GM21786 (cell line): ENCODE results near the gene DNAJC30.
"Not testable (repeated sequence)": the region's sequence is repeated elsewhere in the genome, so short reads cannot be mapped to it uniquely, and the experiment has no call there.

Source experiments
- ATAC-seq: cut with Tn5 transposase; IDR thresholded peaks from one replicate; pipeline ENCODE4 v1.9.1; 2021; ENCODE audit not compliant: unreplicated experiment

Gene DNAJC30

DNA sequence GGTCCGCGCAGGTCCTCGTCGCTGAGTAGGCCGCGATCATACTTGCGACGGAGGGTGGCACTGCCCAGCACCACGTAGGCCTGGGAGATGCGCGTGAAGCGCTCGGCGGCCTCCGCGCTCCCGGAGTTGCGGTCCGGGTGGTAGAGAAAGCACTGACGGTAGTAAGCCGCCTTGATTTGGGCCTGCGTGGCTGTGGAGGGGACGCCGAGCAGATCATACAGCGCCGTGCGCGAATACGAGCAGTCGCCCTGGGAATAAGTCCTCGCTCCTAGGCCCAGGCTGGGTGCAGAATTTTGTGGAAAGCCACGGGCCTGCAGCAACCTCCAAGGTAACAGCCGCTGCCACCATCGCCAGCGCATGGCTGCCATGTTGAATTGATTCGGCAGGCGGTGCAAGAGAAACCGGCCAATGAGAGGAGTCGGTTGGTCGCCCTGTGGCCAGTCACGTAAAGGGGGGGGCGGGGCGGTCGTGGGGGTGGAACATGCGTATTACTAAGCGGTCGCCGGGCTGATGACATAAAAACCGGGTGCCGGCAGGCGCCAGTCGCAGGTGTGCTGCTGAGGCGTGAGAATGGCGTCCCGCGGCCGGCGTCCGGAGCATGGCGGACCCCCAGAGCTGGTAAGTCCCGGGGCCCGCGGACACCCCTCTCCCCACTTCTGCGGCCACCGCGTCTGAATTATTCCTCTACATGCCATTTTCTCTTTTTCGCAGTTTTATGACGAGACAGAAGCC, at the start of gene DNAJC30, which contains the start of gene BUD23:
DNAJC30 (minus strand) TSS at position 398 of the 732 bp plus-strand sequence; CDS start at position 368, 30 bp downstream.
BUD23 (plus strand) TSS at position 542 of the 732 bp plus-strand sequence; CDS start at position 571, 29 bp downstream.
- peak; percentile 88 for ATAC-seq

DNA sequence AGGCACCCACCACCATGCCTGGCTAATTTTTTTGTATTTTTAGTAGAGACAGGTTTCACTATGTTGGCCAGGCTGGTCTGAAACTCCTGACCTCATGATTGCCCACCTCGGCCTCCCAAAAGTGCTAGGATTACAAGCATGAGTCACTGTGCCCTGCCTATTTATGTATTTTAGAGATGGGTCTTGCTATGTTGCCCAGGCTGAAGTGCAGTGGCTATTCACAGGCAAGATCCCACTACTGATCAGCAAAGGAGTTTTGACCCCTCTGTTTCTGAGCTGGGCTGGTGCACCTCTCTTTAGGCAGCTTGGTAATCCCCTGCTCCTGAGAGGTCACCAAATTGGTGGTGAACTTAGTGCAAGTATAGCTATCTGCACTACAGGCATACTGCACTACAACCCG, 49.1 kb upstream of the DNAJC30 start:
- no peak for ATAC-seq

DNA sequence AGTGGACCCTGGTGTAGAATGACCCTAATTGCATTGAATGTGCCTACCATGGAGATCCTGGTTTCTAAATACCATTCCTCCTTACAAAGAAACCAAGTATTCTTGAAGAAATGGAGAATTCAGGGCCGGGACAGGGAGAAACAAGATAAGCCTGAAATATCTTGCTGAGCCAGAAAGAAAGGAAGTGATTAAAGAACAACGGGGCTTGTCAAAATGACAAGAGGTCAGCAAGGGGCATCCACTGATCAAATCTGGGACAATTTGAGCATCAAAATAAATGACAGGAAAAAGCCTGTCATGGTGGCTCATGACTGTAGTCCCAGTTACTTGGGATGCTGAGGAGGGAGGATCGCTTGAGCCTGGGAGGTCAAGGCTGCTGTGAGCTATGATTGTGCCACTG, 47.2 kb upstream of the DNAJC30 start:
- ATAC-seq, result no peak

- ATAC-seq, result no peak
Measured at GRCh38 chr7:73728551-73728950, 45.3 kb upstream of the DNAJC30 start.

- no peak for ATAC-seq
Measured at GRCh38 chr7:73727952-73728351, 44.7 kb upstream of the DNAJC30 start.

- ATAC-seq, result peak; percentile 9
Measured at GRCh38 chr7:73726083-73726466, 42.8 kb upstream of the DNAJC30 start.

GRCh38 chr7:73723813-73724212, 40.6 kb upstream of the DNAJC30 start:
- ATAC-seq, result no peak

GRCh38 chr7:73722785-73723184, 39.5 kb upstream of the DNAJC30 start:
- no peak for ATAC-seq

- ATAC-seq, result not testable (repeated sequence)
Measured at GRCh38 chr7:73722182-73722581, 38.9 kb upstream of the DNAJC30 start.

DNA sequence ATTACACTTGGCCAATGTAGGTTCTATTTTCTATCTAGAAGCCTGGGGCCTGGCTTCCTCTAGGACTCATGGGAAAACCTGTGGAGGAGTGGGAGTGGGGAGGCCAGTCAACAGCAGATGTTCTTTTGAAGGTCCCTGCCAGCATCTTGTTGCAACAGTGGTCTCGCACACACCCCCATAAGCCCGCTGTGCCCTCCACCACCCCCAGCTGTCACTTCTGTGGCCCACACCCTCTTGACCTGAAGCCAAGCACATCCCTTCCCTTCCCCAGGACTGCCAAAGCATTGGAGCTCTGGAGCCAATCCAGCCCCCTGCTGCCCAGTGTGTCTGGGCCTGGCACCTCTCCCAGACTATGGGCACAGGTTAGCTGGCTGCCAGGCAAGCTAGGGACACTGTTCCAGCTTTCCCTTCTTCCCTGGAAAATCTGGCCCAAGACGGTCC, 38.1 kb upstream of the DNAJC30 start:
- no peak for ATAC-seq

DNA sequence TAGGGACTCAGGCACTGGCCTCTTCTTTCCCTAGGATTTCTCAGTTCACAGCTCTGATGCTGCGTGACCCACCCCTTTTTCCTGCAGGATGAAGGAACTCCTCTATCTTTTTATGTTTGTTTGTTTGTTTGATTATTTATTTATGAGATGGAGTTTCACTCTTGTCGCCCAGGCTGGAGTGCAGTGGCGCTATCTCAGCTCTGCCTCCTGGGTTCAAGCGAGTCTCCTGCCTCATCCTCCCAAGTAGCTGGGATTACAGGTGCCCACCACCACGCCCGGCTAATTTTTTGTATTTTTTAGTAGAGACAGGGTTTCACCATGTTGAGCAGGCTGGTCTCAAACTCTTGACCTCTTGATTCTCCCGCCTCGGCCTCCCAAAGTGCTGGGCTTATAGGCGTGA, 37.2 kb upstream of the DNAJC30 start:
- not testable (repeated sequence) for ATAC-seq

DNA sequence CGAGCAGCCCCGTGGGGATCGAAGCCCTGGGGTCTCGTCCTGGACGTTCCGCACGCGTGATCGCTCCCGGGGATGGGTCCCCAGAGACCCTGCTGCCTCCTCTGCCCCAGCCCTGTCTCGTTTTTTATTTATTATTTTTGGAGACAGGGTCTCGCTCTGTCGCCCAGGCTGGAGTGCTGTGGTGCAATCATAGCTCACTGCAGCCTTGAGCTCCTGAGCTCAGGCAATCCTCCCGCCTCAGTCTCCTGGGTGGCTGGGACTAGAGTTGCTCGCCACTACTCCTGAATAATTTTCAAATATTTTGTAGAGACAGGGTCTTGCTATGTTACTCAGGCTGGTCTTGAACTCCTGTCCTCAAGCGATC, 36.5 kb upstream of the DNAJC30 start:
- ATAC-seq, result peak; percentile 19

DNA sequence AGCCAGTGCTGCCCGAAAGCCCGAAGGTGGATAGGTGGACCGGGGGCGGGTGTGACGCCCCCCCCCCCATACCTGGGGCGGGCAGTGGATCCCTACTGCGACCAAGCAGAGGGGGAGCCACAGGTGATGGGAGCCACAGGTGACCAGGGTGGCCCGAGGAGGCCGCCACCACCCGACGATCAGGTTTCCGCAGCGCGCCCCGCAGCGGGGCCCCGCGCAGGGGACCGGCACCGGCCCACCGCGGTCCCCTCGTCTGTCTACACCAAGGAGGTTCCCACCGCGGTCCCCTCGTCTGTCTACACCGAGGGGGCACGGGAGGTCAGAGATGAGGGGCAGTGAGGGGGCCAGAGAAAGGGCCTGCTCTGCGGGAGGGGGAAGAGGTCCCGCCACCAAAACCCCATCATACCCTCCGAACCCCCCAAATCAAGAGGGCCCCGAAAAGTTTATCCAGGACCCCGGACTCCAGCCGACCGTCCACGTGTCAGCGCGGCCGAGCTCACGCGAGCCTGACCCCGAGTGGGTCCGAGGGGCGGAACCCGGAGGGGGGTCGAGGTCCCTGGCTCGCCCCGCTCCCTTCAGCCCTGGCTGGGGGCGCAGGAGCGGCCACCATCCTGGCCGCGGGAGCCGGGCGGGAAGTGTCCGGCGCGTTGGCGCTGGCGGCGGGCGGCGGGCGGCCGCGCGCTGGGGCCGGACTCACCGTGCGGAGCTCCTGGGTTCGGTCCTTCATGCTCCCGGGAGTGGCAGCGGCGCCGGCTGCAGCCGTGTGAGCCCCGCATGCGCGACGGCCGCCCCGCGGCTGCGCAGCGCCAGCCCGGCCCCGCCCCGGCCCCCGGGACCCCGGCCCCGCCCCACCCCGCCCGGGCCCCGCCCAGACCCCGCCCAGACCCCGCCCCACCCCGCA, 35.9 kb upstream of the DNAJC30 start, which contains the start of gene STX1A:
STX1A (minus strand) TSS at position 765 of the 901 bp plus-strand sequence; CDS start at position 727, 38 bp downstream.
- peak; percentile 51 for ATAC-seq

DNA sequence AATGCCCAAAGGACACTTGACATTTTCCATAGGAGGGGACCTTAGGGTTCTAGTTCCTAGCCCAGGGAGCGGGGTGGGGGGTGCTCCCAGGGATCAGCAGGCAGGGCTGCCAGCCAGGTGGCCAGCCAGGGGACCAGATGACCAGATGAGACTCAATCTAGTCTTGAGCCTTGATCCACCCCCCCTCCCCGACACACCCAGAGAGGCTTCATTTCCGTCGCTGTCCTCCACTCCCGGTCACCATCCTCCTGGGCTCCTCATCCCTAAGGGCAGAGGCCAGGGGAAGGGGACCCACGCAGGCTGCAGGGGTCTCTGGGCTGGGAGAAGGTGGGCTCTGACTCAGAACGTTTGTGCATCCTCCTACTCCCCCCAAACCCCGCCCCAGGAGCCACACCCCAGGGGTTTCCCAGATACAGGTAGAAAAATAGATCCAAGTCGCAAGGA, 35.2 kb upstream of the DNAJC30 start:
- ATAC-seq, result no peak

DNA sequence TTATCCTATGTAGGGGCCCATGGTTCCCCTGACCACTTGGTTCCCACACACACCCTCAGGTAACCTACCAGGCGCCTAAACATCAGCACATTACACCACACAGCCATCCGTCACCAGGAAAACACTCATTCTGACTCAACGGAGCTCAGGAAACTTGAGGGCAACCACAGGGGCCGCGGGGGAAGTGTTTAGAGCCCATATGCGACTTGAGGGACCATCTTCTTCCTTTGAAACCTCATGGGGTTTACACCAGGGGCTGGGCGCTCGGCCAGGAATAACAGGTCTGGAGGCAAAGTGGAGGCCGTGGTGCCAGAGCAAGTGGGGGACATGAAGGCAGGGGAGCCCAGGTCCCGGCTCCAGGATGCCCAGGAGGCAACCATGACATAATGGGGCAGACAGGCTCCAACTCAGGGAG, 34.7 kb upstream of the DNAJC30 start:
- ATAC-seq, result no peak

- no peak for ATAC-seq
Measured at GRCh38 chr7:73717025-73717807, 34.0 kb upstream of the DNAJC30 start.

GRCh38 chr7:73716318-73716890, 33.2 kb upstream of the DNAJC30 start:
- no peak for ATAC-seq

GRCh38 chr7:73715648-73716317, 32.5 kb upstream of the DNAJC30 start:
- peak; percentile 34 for ATAC-seq

- not testable (repeated sequence) for ATAC-seq
Measured at GRCh38 chr7:73713319-73713718, 30.1 kb upstream of the DNAJC30 start.

DNA sequence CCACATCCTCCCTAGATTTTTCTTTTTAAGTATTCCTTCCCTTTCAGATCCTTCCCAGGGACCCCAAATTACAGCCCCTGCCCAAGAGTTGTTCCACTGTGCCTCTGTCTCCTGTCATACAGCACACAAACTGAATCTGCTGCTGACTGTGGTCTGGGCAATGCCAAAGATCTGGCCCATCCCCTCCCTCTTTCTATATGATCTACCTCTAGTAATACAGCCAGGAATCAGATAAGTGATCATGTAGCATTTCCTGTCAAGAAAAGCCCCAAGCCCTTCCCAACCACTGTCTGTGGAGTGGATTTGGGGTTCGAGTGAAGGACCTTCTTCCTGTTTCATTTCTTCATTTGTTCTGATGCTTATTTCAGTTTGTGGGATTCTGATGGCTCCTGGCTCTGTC, 29.5 kb upstream of the DNAJC30 start:
- no peak for ATAC-seq
